ENCODE results near the gene TRIM65.

The TRIM65 gene

DNA sequence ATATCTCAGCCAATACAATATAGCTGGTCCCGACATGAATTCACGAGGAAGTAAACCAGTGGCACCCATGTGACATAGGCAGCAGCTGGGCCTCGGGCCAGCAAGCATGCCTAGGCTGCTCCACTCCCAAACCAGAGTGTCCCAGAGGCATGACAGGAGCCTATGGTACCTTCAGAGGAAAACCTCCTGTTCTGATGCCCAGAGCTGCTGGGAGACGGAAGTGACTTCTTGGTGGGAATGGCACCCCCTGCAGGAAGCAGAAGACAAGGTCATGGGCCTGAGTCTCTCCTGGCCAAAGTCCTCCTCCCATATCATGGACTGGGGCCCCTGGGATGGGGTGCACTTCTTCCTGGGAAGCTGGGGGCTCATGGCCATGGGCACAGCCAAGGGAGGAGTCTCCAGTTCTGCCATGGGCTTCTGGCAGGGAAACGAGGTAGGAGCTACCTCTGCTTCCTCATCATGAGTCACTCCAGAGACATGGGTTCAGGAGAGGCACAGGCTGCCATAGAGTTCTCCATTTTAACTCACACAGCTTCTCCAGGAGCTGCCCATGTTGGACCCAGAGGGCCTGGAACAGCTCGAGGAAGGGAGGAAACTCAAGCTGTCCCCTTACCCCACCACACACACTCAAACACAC lies 30.7 kb upstream of the TRIM65 start:
- Histone ChIP-seq H3K4me2 (ENCODE audit: low read length) (no peak overlapping the region), H3K27me3 (ENCODE audit: insufficient read depth, low read length, poor library complexity) (no peaks in the 10 kb centered on the region), H3K36me3 (ENCODE audit: control insufficient read depth, insufficient read depth, low read length) (no peaks in the 10 kb centered on the region), H4K8ac (ENCODE audit: low read depth, low read length) (no peak overlapping the region), H2BK15ac (replicated peaks; ENCODE audit: low read depth) (no peak overlapping the region), H2AK5ac (ENCODE audit: low read length) (no peak overlapping the region), H3K79me1 (ENCODE audit: low read length) (no peaks in the 10 kb centered on the region), H3K9ac (ENCODE audit: low read length) (no peak overlapping the region), H2BK5ac (ENCODE audit: low read length) (no peak overlapping the region), H4K5ac (ENCODE audit: low read length) (no peak overlapping the region), H3K4ac (ENCODE audit: low read depth, low read length) (no peak overlapping the region), H3K4me1 (ENCODE audit: control insufficient read depth, low read depth, low read length) (no peaks in the 10 kb centered on the region), H3K56ac (ENCODE audit: low read length) (no peak overlapping the region), H3K27ac (ENCODE audit: low read depth, low read length) (no peak overlapping the region), H3K79me2 (ENCODE audit: control insufficient read depth, insufficient read depth, low read length) (no peaks in the 10 kb centered on the region), H3K4me3 (ENCODE audit: low read length) (no peak overlapping the region), H2BK120ac (ENCODE audit: low read depth, low read length) (no peak overlapping the region), H3K23ac (ENCODE audit: low read length) (no peak overlapping the region), H3K18ac (ENCODE audit: low read length) (no peak overlapping the region)
- WGBS (ENCODE audit: extremely low coverage, insufficient coverage, low lambda C conversion rate) = no CpG with 5 or more reads among the region's 6 CpGs
- DNase-seq = peak; percentile 77

GRCh38 chr17:75926456-75926855 lies 29.7 kb upstream of the TRIM65 start:
- H3K79me1 ChIP-seq (ENCODE audit: low read length) = no peaks in the 10 kb centered on the region
- no peak overlapping the region for H3K18ac ChIP-seq (ENCODE audit: low read length)
- H3K4me1 ChIP-seq (ENCODE audit: control insufficient read depth, low read depth, low read length) = no peaks in the 10 kb centered on the region
- no peak overlapping the region for H4K5ac ChIP-seq (ENCODE audit: low read length)
- no peak overlapping the region for H3K23ac ChIP-seq (ENCODE audit: low read length)
- H3K56ac ChIP-seq (ENCODE audit: low read length) = no peak overlapping the region
- no peaks in the 10 kb centered on the region for H3K27me3 ChIP-seq (ENCODE audit: insufficient read depth, low read length, poor library complexity)
- no peak overlapping the region for H3K4me3 ChIP-seq (ENCODE audit: low read length)
- DNase-seq = no peak
- no peak overlapping the region for H2BK120ac ChIP-seq (ENCODE audit: low read depth, low read length)
- no peaks in the 10 kb centered on the region for H3K36me3 ChIP-seq (ENCODE audit: control insufficient read depth, insufficient read depth, low read length)
- no peak overlapping the region for H2AK5ac ChIP-seq (ENCODE audit: low read length)
- H2BK5ac ChIP-seq (ENCODE audit: low read length) = no peak overlapping the region
- H3K4me2 ChIP-seq (ENCODE audit: low read length) = no peak overlapping the region
- no peak overlapping the region for H3K9ac ChIP-seq (ENCODE audit: low read length)
- H4K8ac ChIP-seq (ENCODE audit: low read depth, low read length) = no peak overlapping the region
- H2BK15ac ChIP-seq (replicated peaks; ENCODE audit: low read depth) = no peak overlapping the region
- no CpG with 5 or more reads among the region's 4 CpGs for WGBS (ENCODE audit: extremely low coverage, insufficient coverage, low lambda C conversion rate)
- no peak overlapping the region for H3K27ac ChIP-seq (ENCODE audit: low read depth, low read length)
- no peaks in the 10 kb centered on the region for H3K79me2 ChIP-seq (ENCODE audit: control insufficient read depth, insufficient read depth, low read length)
- H3K4ac ChIP-seq (ENCODE audit: low read depth, low read length) = no peak overlapping the region

GRCh38 chr17:75925912-75926311 lies 29.2 kb upstream of the TRIM65 start:
- no peak overlapping the region for H2AK5ac ChIP-seq (ENCODE audit: low read length)
- H4K5ac ChIP-seq (ENCODE audit: low read length) = no peak overlapping the region
- no peaks in the 10 kb centered on the region for H3K79me1 ChIP-seq (ENCODE audit: low read length)
- H3K79me2 ChIP-seq (ENCODE audit: control insufficient read depth, insufficient read depth, low read length) = no peaks in the 10 kb centered on the region
- no peak overlapping the region for H3K4me2 ChIP-seq (ENCODE audit: low read length)
- H3K56ac ChIP-seq (ENCODE audit: low read length) = no peak overlapping the region
- no peak overlapping the region for H3K4ac ChIP-seq (ENCODE audit: low read depth, low read length)
- no peaks in the 10 kb centered on the region for H3K4me1 ChIP-seq (ENCODE audit: control insufficient read depth, low read depth, low read length)
- no peak overlapping the region for H3K4me3 ChIP-seq (ENCODE audit: low read length)
- H2BK5ac ChIP-seq (ENCODE audit: low read length) = no peak overlapping the region
- no peak overlapping the region for H3K9ac ChIP-seq (ENCODE audit: low read length)
- H3K27ac ChIP-seq (ENCODE audit: low read depth, low read length) = no peak overlapping the region
- H3K36me3 ChIP-seq (ENCODE audit: control insufficient read depth, insufficient read depth, low read length) = no peaks in the 10 kb centered on the region
- no peak overlapping the region for H2BK120ac ChIP-seq (ENCODE audit: low read depth, low read length)
- no peaks in the 10 kb centered on the region for H3K27me3 ChIP-seq (ENCODE audit: insufficient read depth, low read length, poor library complexity)
- no CpG with 5 or more reads among the region's 15 CpGs for WGBS (ENCODE audit: extremely low coverage, insufficient coverage, low lambda C conversion rate)
- H3K23ac ChIP-seq (ENCODE audit: low read length) = no peak overlapping the region
- DNase-seq = no peak
- no peak overlapping the region for H2BK15ac ChIP-seq (replicated peaks; ENCODE audit: low read depth)
- H4K8ac ChIP-seq (ENCODE audit: low read depth, low read length) = no peak overlapping the region
- H3K18ac ChIP-seq (ENCODE audit: low read length) = no peak overlapping the region

DNA sequence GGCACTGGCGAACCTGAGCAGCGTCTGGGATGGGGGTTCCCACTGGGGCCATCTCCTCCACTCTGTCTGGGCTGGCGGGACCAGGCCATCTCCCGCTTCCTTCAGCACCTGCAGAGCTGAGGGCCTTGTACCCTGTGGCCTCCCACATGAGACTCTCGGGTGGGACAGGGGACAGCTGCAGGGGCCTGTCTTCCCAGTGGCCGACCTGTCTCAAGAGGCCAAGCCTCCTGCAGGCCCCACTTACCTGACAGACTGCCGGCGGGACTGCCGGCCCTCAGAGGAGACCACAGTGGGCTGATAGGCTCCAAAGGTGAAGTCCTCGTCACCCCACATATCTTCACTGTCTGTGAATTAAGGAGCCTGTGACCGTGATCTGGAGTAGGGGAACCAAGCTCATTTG lies 28.4 kb upstream of the TRIM65 start:
- H3K4me2 ChIP-seq (ENCODE audit: low read length) = no peak overlapping the region
- H3K23ac ChIP-seq (ENCODE audit: low read length) = no peak overlapping the region
- H3K4me1 ChIP-seq (ENCODE audit: control insufficient read depth, low read depth, low read length) = no peaks in the 10 kb centered on the region
- H3K56ac ChIP-seq (ENCODE audit: low read length) = no peak overlapping the region
- WGBS (ENCODE audit: extremely low coverage, insufficient coverage, low lambda C conversion rate) = no CpG with 5 or more reads among the region's 11 CpGs
- no peak overlapping the region for H2AK5ac ChIP-seq (ENCODE audit: low read length)
- no peak overlapping the region for H2BK120ac ChIP-seq (ENCODE audit: low read depth, low read length)
- H3K79me2 ChIP-seq (ENCODE audit: control insufficient read depth, insufficient read depth, low read length) = no peaks in the 10 kb centered on the region
- H3K18ac ChIP-seq (ENCODE audit: low read length) = no peak overlapping the region
- H3K4me3 ChIP-seq (ENCODE audit: low read length) = no peak overlapping the region
- H3K9ac ChIP-seq (ENCODE audit: low read length) = no peak overlapping the region
- no peak overlapping the region for H3K27ac ChIP-seq (ENCODE audit: low read depth, low read length)
- H3K4ac ChIP-seq (ENCODE audit: low read depth, low read length) = no peak overlapping the region
- H4K8ac ChIP-seq (ENCODE audit: low read depth, low read length) = no peak overlapping the region
- H3K79me1 ChIP-seq (ENCODE audit: low read length) = no peaks in the 10 kb centered on the region
- DNase-seq = no peak
- no peaks in the 10 kb centered on the region for H3K27me3 ChIP-seq (ENCODE audit: insufficient read depth, low read length, poor library complexity)
- H2BK5ac ChIP-seq (ENCODE audit: low read length) = no peak overlapping the region
- H4K5ac ChIP-seq (ENCODE audit: low read length) = no peak overlapping the region
- H2BK15ac ChIP-seq (replicated peaks; ENCODE audit: low read depth) = no peak overlapping the region
- no peaks in the 10 kb centered on the region for H3K36me3 ChIP-seq (ENCODE audit: control insufficient read depth, insufficient read depth, low read length)

- no peaks in the 10 kb centered on the region for H3K36me3 ChIP-seq (ENCODE audit: control insufficient read depth, insufficient read depth, low read length)
- H3K18ac ChIP-seq (ENCODE audit: low read length) = no peak overlapping the region
- H3K56ac ChIP-seq (ENCODE audit: low read length) = no peak overlapping the region
- no peak overlapping the region for H2BK15ac ChIP-seq (replicated peaks; ENCODE audit: low read depth)
- no peak overlapping the region for H3K4me2 ChIP-seq (ENCODE audit: low read length)
- no peak overlapping the region for H2AK5ac ChIP-seq (ENCODE audit: low read length)
- WGBS (ENCODE audit: extremely low coverage, insufficient coverage, low lambda C conversion rate) = no CpG with 5 or more reads among the region's 19 CpGs
- H4K8ac ChIP-seq (ENCODE audit: low read depth, low read length) = no peak overlapping the region
- H3K79me1 ChIP-seq (ENCODE audit: low read length) = no peaks in the 10 kb centered on the region
- DNase-seq = no peak
- no peaks in the 10 kb centered on the region for H3K79me2 ChIP-seq (ENCODE audit: control insufficient read depth, insufficient read depth, low read length)
- H4K5ac ChIP-seq (ENCODE audit: low read length) = no peak overlapping the region
- no peak overlapping the region for H3K27ac ChIP-seq (ENCODE audit: low read depth, low read length)
- H3K23ac ChIP-seq (ENCODE audit: low read length) = no peak overlapping the region
- H3K4ac ChIP-seq (ENCODE audit: low read depth, low read length) = no peak overlapping the region
- no peaks in the 10 kb centered on the region for H3K27me3 ChIP-seq (ENCODE audit: insufficient read depth, low read length, poor library complexity)
- H2BK120ac ChIP-seq (ENCODE audit: low read depth, low read length) = no peak overlapping the region
- H3K9ac ChIP-seq (ENCODE audit: low read length) = no peak overlapping the region
- H2BK5ac ChIP-seq (ENCODE audit: low read length) = no peak overlapping the region
- no peaks in the 10 kb centered on the region for H3K4me1 ChIP-seq (ENCODE audit: control insufficient read depth, low read depth, low read length)
- H3K4me3 ChIP-seq (ENCODE audit: low read length) = no peak overlapping the region
Measured at GRCh38 chr17:75922963-75923874, 26.5 kb upstream of the TRIM65 start.
